H1 (cell line): Measurements from ENCODE around the gene PNMA6E. TPM values are rescaled to one million over a fixed set of nuclear protein-coding genes. Genes with fewer than 3 reads are reported as not detected.

ENCODE experiments used
- CTCF ChIA-PET: fragments of 300-600 bp; sonication (Branson Sonifier 250); formaldehyde crosslinking; loops from one replicate; lab custom pipeline; 2021; ENCODE audit not compliant: partially characterized antibody; lab: Charles Lee
- POLR2A ChIA-PET: fragments of 300-600 bp; sonication (Branson Sonifier 250); formaldehyde crosslinking; loops from one replicate; lab custom pipeline; 2021; ENCODE audit warnings: inconsistent platforms; ENCODE audit not compliant: partially characterized antibody; lab: Charles Lee
- DNase-seq, 2 experiments: peaks; one replicate each; pipeline versions ENCODE4 v3.0.0 to v3.0.0-alpha.2; 2010 to 2022; ENCODE audit warnings: low spot score in 2 of 2, low read depth in 1 of 2, mixed read lengths in 1 of 2
- FAIRE-seq: peaks from 2 replicates; lab custom pipeline; 2011; peaks lifted over from hg19 to GRCh38; lab: Jason Lieb, UNC
- H2AFZ ChIP-seq: 2 replicates; pipeline ENCODE4 v1.8.1; 2012; ENCODE audit warnings: low read length, inconsistent platforms
- H2AK5ac ChIP-seq: 2 replicates; pipeline ENCODE4 v1.6.1; 2013; ENCODE audit warnings: low read depth, low read length
- H2BK120ac ChIP-seq: replicated peaks from 2 replicates; pipeline ENCODE3; 2013; ENCODE audit warnings: low read depth, low read length, inconsistent platforms
- H2BK12ac ChIP-seq: 2 replicates; pipeline ENCODE4 v1.6.1; 2013; ENCODE audit warnings: low read depth, low read length
- H2BK15ac ChIP-seq: 2 replicates; pipeline ENCODE4 v1.6.1; 2013; ENCODE audit warnings: low read length
- H2BK20ac ChIP-seq: 2 replicates; pipeline ENCODE4 v1.6.1; 2013; ENCODE audit warnings: low read length
- H2BK5ac ChIP-seq: 2 replicates; pipeline ENCODE4 v1.6.1; 2013; ENCODE audit warnings: low read depth, low read length
- H3K14ac ChIP-seq: 2 replicates; pipeline ENCODE4 v1.6.1; 2013; ENCODE audit warnings: inconsistent platforms; ENCODE audit not compliant: insufficient read length
- H3K18ac ChIP-seq: 2 replicates; pipeline ENCODE4 v1.6.1; 2013; ENCODE audit warnings: low read length; ENCODE audit errors: extremely low read depth
- H3K23ac ChIP-seq: 2 replicates; pipeline ENCODE4 v1.6.1; 2013; ENCODE audit warnings: inconsistent platforms; ENCODE audit not compliant: insufficient read length
- H3K23me2 ChIP-seq: 2 replicates; pipeline ENCODE4 v1.6.1; 2013; ENCODE audit warnings: low read depth, low read length
- H3K27ac ChIP-seq: 2 replicates; pipeline ENCODE4 v1.6.1; 2011; ENCODE audit warnings: low read depth, low read length, inconsistent platforms
- H3K27me3 ChIP-seq, 4 experiments: replicated peaks in 1 of 4; 1 replicate in 1 of 4; 2 replicates in 3 of 4; pipeline versions ENCODE4 v1.6.1 to v1.8.1; 2011 to 2013; ENCODE audit warnings: low read length in 3 of 4, mild to moderate bottlenecking in 3 of 4, inconsistent platforms in 2 of 4, mixed read lengths in 2 of 4, moderate library complexity in 1 of 4; ENCODE audit not compliant: control insufficient read depth in 3 of 4, insufficient read depth in 3 of 4; ENCODE audit errors: extremely low read depth in 1 of 4
- H3K36me3 ChIP-seq, 4 experiments: 2 replicates each; pipeline versions ENCODE4 v1.6.1 to v1.8.1; 2011 to 2013; ENCODE audit warnings: mild to moderate bottlenecking in 4 of 4, low read length in 3 of 4, moderate library complexity in 2 of 4, control low read depth in 1 of 4, inconsistent platforms in 1 of 4; ENCODE audit not compliant: insufficient read depth in 4 of 4, control insufficient read depth in 2 of 4
- H3K4ac ChIP-seq: replicated peaks from 2 replicates; pipeline ENCODE3; 2013; ENCODE audit warnings: low read length, low read depth, mixed read lengths, inconsistent platforms; ENCODE audit not compliant: insufficient read length
- H3K4me1 ChIP-seq, 4 experiments: replicated peaks in 1 of 4; 1 replicate in 1 of 4; 2 replicates in 3 of 4; pipeline versions ENCODE4 v1.6.1 to v1.8.1; 2011 to 2013; ENCODE audit warnings: low read length in 3 of 4, inconsistent platforms in 2 of 4, mixed read lengths in 1 of 4; ENCODE audit not compliant: insufficient read depth in 4 of 4, control insufficient read depth in 3 of 4
- H3K4me2 ChIP-seq, 2 experiments: 2 replicates each; pipeline versions ENCODE4 v1.6.1 to v1.8.1; 2011 to 2013; ENCODE audit warnings: low read depth in 2 of 2, low read length in 2 of 2, control low read depth in 1 of 2, inconsistent platforms in 1 of 2, mild to moderate bottlenecking in 1 of 2; ENCODE audit not compliant: insufficient read depth in 1 of 2
- H3K4me3 ChIP-seq, 4 experiments: fragments of 200-600, 300-600 bp in 1 of 4; sonication (generic), shearing (Covaris generic), sonication (Bioruptor Twin) in 1 of 4; 2 replicates each; pipeline versions ENCODE4 v1.5.1 to v1.8.1; 2011 to 2016; ENCODE audit warnings: low read length in 4 of 4, low read depth in 3 of 4, control low read depth in 2 of 4, inconsistent platforms in 2 of 4, mild to moderate bottlenecking in 2 of 4, mixed read lengths in 1 of 4, moderate library complexity in 1 of 4; ENCODE audit not compliant: insufficient read depth in 2 of 4; ENCODE audit errors: extremely low read depth in 1 of 4
- H3K56ac ChIP-seq: replicated peaks from 2 replicates; pipeline ENCODE3; 2013; ENCODE audit warnings: low read depth, mild to moderate bottlenecking, mixed read lengths, low read length, inconsistent platforms; ENCODE audit not compliant: insufficient read length
- H3K79me1 ChIP-seq: 2 replicates; pipeline ENCODE4 v1.6.1; 2013; ENCODE audit warnings: low read depth, low read length, control low read depth
- H3K79me2 ChIP-seq, 2 experiments: 2 replicates each; pipeline versions ENCODE4 v1.6.1 to v1.8.1; 2012 to 2013; ENCODE audit warnings: low read length in 2 of 2, mild to moderate bottlenecking in 2 of 2, inconsistent platforms in 1 of 2; ENCODE audit not compliant: insufficient read depth in 2 of 2, control insufficient read depth in 1 of 2
- H3K9ac ChIP-seq, 4 experiments: replicated peaks in 1 of 4; 1 replicate in 1 of 4; 2 replicates in 3 of 4; pipeline versions ENCODE4 v1.6.1 to v1.8.1; 2011 to 2013; ENCODE audit warnings: low read depth in 3 of 4, low read length in 3 of 4, control low read depth in 2 of 4, mild to moderate bottlenecking in 2 of 4, moderate library complexity in 2 of 4, inconsistent platforms in 1 of 4; ENCODE audit errors: extremely low read depth in 1 of 4
- H3K9me3 ChIP-seq, 2 experiments: 2 replicates each; pipeline versions ENCODE4 v1.6.1 to v1.8.1; 2012 to 2013; ENCODE audit warnings: mild to moderate bottlenecking in 2 of 2, moderate library complexity in 2 of 2, control low read depth in 1 of 2, inconsistent platforms in 1 of 2, low read depth in 1 of 2, low read length in 1 of 2, mixed read lengths in 1 of 2; ENCODE audit not compliant: insufficient read depth in 2 of 2
- H4K20me1 ChIP-seq, 2 experiments: replicated peaks in 1 of 2; 2 replicates each; pipeline versions ENCODE3 to v1.8.1; 2011 to 2013; ENCODE audit warnings: inconsistent platforms in 2 of 2, low read length in 2 of 2, mild to moderate bottlenecking in 1 of 2; ENCODE audit not compliant: insufficient read depth in 2 of 2, control insufficient read depth in 1 of 2
- H4K5ac ChIP-seq: 2 replicates; pipeline ENCODE4 v1.6.1; 2013; ENCODE audit warnings: low read length, low read depth, mixed read lengths, inconsistent platforms; ENCODE audit not compliant: insufficient read length
- H4K8ac ChIP-seq: 2 replicates; pipeline ENCODE4 v1.8.0; 2013; ENCODE audit warnings: mild to moderate bottlenecking, moderate library complexity, low read length, inconsistent platforms; ENCODE audit not compliant: insufficient read depth; ENCODE audit errors: extremely low read depth
- H4K91ac ChIP-seq: replicated peaks from 2 replicates; pipeline ENCODE3; 2013; ENCODE audit warnings: low read length, mixed read lengths, inconsistent platforms; ENCODE audit not compliant: insufficient read length
- ATF3 ChIP-seq: IDR thresholded peaks from 2 replicates; pipeline ENCODE4 v1.6.1; 2011; ENCODE audit warnings: low read depth, mild to moderate bottlenecking, low read length; ENCODE audit not compliant: insufficient read depth
- CHD2 ChIP-seq: IDR thresholded peaks from 2 replicates; pipeline ENCODE4 v1.6.1; 2012; ENCODE audit warnings: low read length, improper control_type of control experiment
- EGR1 ChIP-seq: IDR thresholded peaks from 2 replicates; pipeline ENCODE4 v1.6.1; 2011; ENCODE audit warnings: low read depth, low read length, borderline replicate concordance
- EZH2 ChIP-seq: fragments of 200-600 bp; sonication (generic); IDR thresholded peaks from 2 replicates; pipeline ENCODE4 v1.7.1; 2012; ENCODE audit warnings: low read depth, mild to moderate bottlenecking, moderate library complexity, low read length, inconsistent platforms; ENCODE audit not compliant: severe bottlenecking
- HDAC6 ChIP-seq: IDR thresholded peaks from one replicate; pipeline ENCODE4 v1.7.1; 2012; ENCODE audit warnings: low read depth, mild to moderate bottlenecking, inconsistent platforms, low read length, moderate library complexity
- JUN ChIP-seq: IDR thresholded peaks from 2 replicates; pipeline ENCODE4 v1.6.1; 2011; ENCODE audit warnings: low read depth, mild to moderate bottlenecking, improper control_type of control experiment, low read length
- POLR2A ChIP-seq, 2 experiments: IDR thresholded peaks; 1 replicate in 1 of 2; 2 replicates in 1 of 2; pipeline ENCODE4 v1.6.1; 2011; ENCODE audit warnings: low read depth in 2 of 2, low read length in 2 of 2, mild to moderate bottlenecking in 2 of 2; ENCODE audit errors: control extremely low read depth in 1 of 2
- SP1 ChIP-seq: IDR thresholded peaks from 2 replicates; pipeline ENCODE4 v1.6.1; 2011; ENCODE audit warnings: low read depth, low read length
- TBP ChIP-seq: IDR thresholded peaks from 2 replicates; pipeline ENCODE4 v1.6.1; 2011; ENCODE audit warnings: low read depth, low read length, improper control_type of control experiment
- YY1 ChIP-seq: IDR thresholded peaks from 2 replicates; pipeline ENCODE4 v1.6.1; 2011; ENCODE audit warnings: low read depth, mild to moderate bottlenecking, low read length
- WGBS, 2 experiments: shearing (Covaris generic) in 1 of 2; methylation state at CpG; one replicate each; pipeline versions ENCODE4 v1.1.6 to v1.1.7; 2013 to 2015; ENCODE audit warnings: low lambda C conversion rate in 2 of 2, mixed read lengths in 2 of 2, inconsistent platforms in 1 of 2, low coverage in 1 of 2, missing lambda C conversion rate in 1 of 2; ENCODE audit not compliant: insufficient replicate concordance in 2 of 2, insufficient coverage in 1 of 2, insufficient read length in 1 of 2; ENCODE audit errors: extremely low coverage in 1 of 2, missing lambda C conversion rate in 1 of 2; 5-methylcytosine and 5-hydroxymethylcytosine counted together
- polyA plus RNA-seq, 7 experiments: library from polyadenylated mRNA; depleted of rRNA in 3 of 7; stranded (reverse) in 5 of 7; unstranded in 2 of 7; fragments of >200 nt in 5 of 7; fragments of 200-250 nt in 2 of 7; gene quantifications; 1 replicate in 5 of 7; 2 replicates in 1 of 7; 4 replicates in 1 of 7; pipeline versions ENCODE4 v1.2.1 to v1.2.3, GENCODE V29; 2011 to 2013; ENCODE audit warnings: missing spikeins in 2 of 7, mixed read lengths in 2 of 7
- total RNA-seq: library from RNA; stranded (reverse); fragmentation: NEBNext Ultra II Directional; extraction: Animal tissue kit (Norgen Biotek cat#: 25700); gene quantifications from 2 replicates; pipeline ENCODE4 v1.2.1, GENCODE V29; 2021

Gene PNMA6E
- total and polyA plus RNA-seq, 2 of the 8 experiments (the other 6 are each of a cell fraction or from before 2014, with no cell fraction given) = not detected

- Histone ChIP-seq H2BK120ac (no peak overlapping the region), H4K8ac (no peak overlapping the region), H3K4me1 (no peaks in the 10 kb centered on the region), H2BK12ac (no peak overlapping the region), H4K5ac (no peak overlapping the region), H4K91ac (no peak overlapping the region), H2BK15ac (no peak overlapping the region), H3K79me2 (no peaks in the 10 kb centered on the region), H3K27me3 (no peaks in the 10 kb centered on the region), H4K20me1 (no peaks in the 10 kb centered on the region), H3K18ac (no peak overlapping the region), H3K4me3 (no peak overlapping the region), H3K23me2 (no peaks in the 10 kb centered on the region), H3K56ac (no peak overlapping the region), H3K9ac (no peak overlapping the region), H3K23ac (no peak overlapping the region), H2AFZ (no peak overlapping the region), H3K27ac (no peak overlapping the region), H3K4me2 (no peak overlapping the region), H2BK5ac (no peak overlapping the region), H3K14ac (no peak overlapping the region), H3K9me3 (no peaks in the 10 kb centered on the region), H2BK20ac (no peak overlapping the region), H3K79me1 (no peaks in the 10 kb centered on the region), H3K4ac (no peak overlapping the region), H2AK5ac (no peak overlapping the region), H3K36me3 (no peaks in the 10 kb centered on the region; a peak in 1 of 8 replicates)
- ChIA-PET POLR2A (interaction anchor here (1.1 to 1.4 kb wide), 2 partner anchors 9 to 26 kb away, joined by 3 to 6 read pairs; no protein-coding TSS in a partner anchor), CTCF (interaction anchor here (0.9 to 1.5 kb wide), 2 partner anchors 17 to 77 kb away, joined by 3 read pairs; no protein-coding TSS in a partner anchor)
- DNase-seq (no peak), FAIRE-seq (no peak)
- TF ChIP-seq YY1 (no peak), EGR1 (no peak), TBP (no peak), HDAC6 (no peak), SP1 (no peak), JUN (no peak), CHD2 (no peak), POLR2A (IDR thresholded peaks at IDR 0.05; ENCODE audit: control extremely low read depth in 1 of 2, low read depth in 2 of 2, low read length in 2 of 2) (no peak), EZH2 (no peak), ATF3 (no peak)
- 81% methylated on average over 13 of the region's 25 CpGs; no CpG with 5 or more reads in 1 of the 2 experiments for WGBS, 2 experiments
These were observed 42.6 kb upstream of the PNMA6E start for GRCh38 chrX:153443476-153444332.
